Measurements from ENCODE around the gene MLN.

MLN gene

GRCh38 chr6:33752646-33753015, 51.2 kb downstream of the MLN start:
- H3K27me3 ChIP-seq (ENCODE audit: control insufficient read depth, insufficient read depth, low read length) = no peaks in the 10 kb centered on the region
- H3K36me3 ChIP-seq (ENCODE audit: insufficient read depth, low read length) = no peaks in the 10 kb centered on the region
- H3K9me3 ChIP-seq (replicated peaks; ENCODE audit: low read length) = no peaks in the 10 kb centered on the region
- H3K4me1 ChIP-seq (ENCODE audit: control insufficient read depth, insufficient read depth, low read length) = peaks cover 32% of the 10 kb centered on the region
- H3K9ac ChIP-seq (ENCODE audit: low read depth, low read length) = no peak overlapping the region
- no peak overlapping the region for H3K4me3 ChIP-seq (ENCODE audit: low read length)
- H3K4me2 ChIP-seq (ENCODE audit: low read length) = no peak overlapping the region

GRCh38 chr6:33751771-33752645, 51.8 kb downstream of the MLN start:
- H3K36me3 ChIP-seq (ENCODE audit: insufficient read depth, low read length) = no peaks in the 10 kb centered on the region
- no peak overlapping the region for H3K4me3 ChIP-seq (ENCODE audit: low read length)
- no peaks in the 10 kb centered on the region for H3K9me3 ChIP-seq (replicated peaks; ENCODE audit: low read length)
- H3K9ac ChIP-seq (ENCODE audit: low read depth, low read length) = no peak overlapping the region
- H3K27me3 ChIP-seq (ENCODE audit: control insufficient read depth, insufficient read depth, low read length) = no peaks in the 10 kb centered on the region
- H3K4me1 ChIP-seq (ENCODE audit: control insufficient read depth, insufficient read depth, low read length) = peaks cover 38% of the 10 kb centered on the region
- no peak overlapping the region for H3K4me2 ChIP-seq (ENCODE audit: low read length)

- peak overlapping the region; percentile 55 for H3K9ac ChIP-seq (ENCODE audit: low read depth, low read length)
- no peaks in the 10 kb centered on the region for H3K27me3 ChIP-seq (ENCODE audit: control insufficient read depth, insufficient read depth, low read length)
- peak overlapping the region; percentile 25 for H3K4me3 ChIP-seq (ENCODE audit: low read length)
- no peaks in the 10 kb centered on the region for H3K36me3 ChIP-seq (ENCODE audit: insufficient read depth, low read length)
- H3K4me2 ChIP-seq (ENCODE audit: low read length) = peak overlapping the region; percentile 66
- H3K4me1 ChIP-seq (ENCODE audit: control insufficient read depth, insufficient read depth, low read length) = peaks cover 54% of the 10 kb centered on the region
- no peaks in the 10 kb centered on the region for H3K9me3 ChIP-seq (replicated peaks; ENCODE audit: low read length)
Observed at GRCh38 chr6:33750244-33750991, 53.4 kb downstream of the MLN start.

- H3K4me3 ChIP-seq (ENCODE audit: low read length) = no peak overlapping the region
- no peaks in the 10 kb centered on the region for H3K27me3 ChIP-seq (ENCODE audit: control insufficient read depth, insufficient read depth, low read length)
- H3K4me1 ChIP-seq (ENCODE audit: control insufficient read depth, insufficient read depth, low read length) = peaks cover 64% of the 10 kb centered on the region
- no peaks in the 10 kb centered on the region for H3K36me3 ChIP-seq (ENCODE audit: insufficient read depth, low read length)
- H3K9ac ChIP-seq (ENCODE audit: low read depth, low read length) = no peak overlapping the region
- H3K4me2 ChIP-seq (ENCODE audit: low read length) = no peak overlapping the region
- no peaks in the 10 kb centered on the region for H3K9me3 ChIP-seq (replicated peaks; ENCODE audit: low read length)
Observed at GRCh38 chr6:33749401-33749800, 54.4 kb downstream of the MLN start.

GRCh38 chr6:33748841-33749240, 55.0 kb downstream of the MLN start:
- Histone ChIP-seq H3K4me3 (ENCODE audit: low read length) (no peak overlapping the region), H3K27me3 (ENCODE audit: control insufficient read depth, insufficient read depth, low read length) (no peaks in the 10 kb centered on the region), H3K36me3 (ENCODE audit: insufficient read depth, low read length) (no peaks in the 10 kb centered on the region), H3K9ac (ENCODE audit: low read depth, low read length) (no peak overlapping the region), H3K9me3 (replicated peaks; ENCODE audit: low read length) (no peaks in the 10 kb centered on the region), H3K4me2 (ENCODE audit: low read length) (no peak overlapping the region), H3K4me1 (ENCODE audit: control insufficient read depth, insufficient read depth, low read length) (peaks cover 69% of the 10 kb centered on the region)

- H3K36me3 ChIP-seq (ENCODE audit: insufficient read depth, low read length) = peaks cover under 1% of the 10 kb centered on the region
- peak overlapping the region; percentile 84 for H3K4me2 ChIP-seq (ENCODE audit: low read length)
- no peaks in the 10 kb centered on the region for H3K27me3 ChIP-seq (ENCODE audit: control insufficient read depth, insufficient read depth, low read length)
- peaks cover 78% of the 10 kb centered on the region for H3K4me1 ChIP-seq (ENCODE audit: control insufficient read depth, insufficient read depth, low read length)
- H3K9me3 ChIP-seq (replicated peaks; ENCODE audit: low read length) = no peaks in the 10 kb centered on the region
- peak overlapping the region; percentile 79 for H3K4me3 ChIP-seq (ENCODE audit: low read length)
- H3K9ac ChIP-seq (ENCODE audit: low read depth, low read length) = no peak overlapping the region
Observed at GRCh38 chr6:33747823-33748222, 56.0 kb downstream of the MLN start.

- H3K27me3 ChIP-seq (ENCODE audit: control insufficient read depth, insufficient read depth, low read length) = no peaks in the 10 kb centered on the region
- peaks cover 6% of the 10 kb centered on the region for H3K36me3 ChIP-seq (ENCODE audit: insufficient read depth, low read length)
- H3K9ac ChIP-seq (ENCODE audit: low read depth, low read length) = peak within 1 kb of the TSS; percentile 89
- H3K4me1 ChIP-seq (ENCODE audit: control insufficient read depth, insufficient read depth, low read length) = peaks cover 81% of the 10 kb centered on the region
- H3K4me2 ChIP-seq (ENCODE audit: low read length) = peak within 1 kb of the TSS; percentile 84
- H3K9me3 ChIP-seq (replicated peaks; ENCODE audit: low read length) = no peaks in the 10 kb centered on the region
- H3K4me3 ChIP-seq (ENCODE audit: low read length) = peak within 1 kb of the TSS; percentile 79
Observed at GRCh38 chr6:33746651-33747100, 57.1 kb downstream of the MLN start, which contains the start of gene IP6K3. TSS of gene IP6K3 (minus strand) at chr6:33746905. CDS start at chr6:33735476, 11,429 bp downstream.

GRCh38 chr6:33746036-33746600, 57.7 kb downstream of the MLN start:
- Histone ChIP-seq H3K9ac (ENCODE audit: low read depth, low read length) (peak overlapping the region; percentile 89), H3K9me3 (replicated peaks; ENCODE audit: low read length) (no peaks in the 10 kb centered on the region), H3K27me3 (ENCODE audit: control insufficient read depth, insufficient read depth, low read length) (no peaks in the 10 kb centered on the region), H3K4me3 (ENCODE audit: low read length) (peak overlapping the region; percentile 79), H3K4me1 (ENCODE audit: control insufficient read depth, insufficient read depth, low read length) (peaks cover 77% of the 10 kb centered on the region), H3K36me3 (ENCODE audit: insufficient read depth, low read length) (peaks cover 7% of the 10 kb centered on the region), H3K4me2 (ENCODE audit: low read length) (peak overlapping the region; percentile 84)

GRCh38 chr6:33745548-33745947, 58.3 kb downstream of the MLN start:
- H3K4me3 ChIP-seq (ENCODE audit: low read length) = peak overlapping the region; percentile 79
- peak overlapping the region; percentile 89 for H3K9ac ChIP-seq (ENCODE audit: low read depth, low read length)
- H3K4me1 ChIP-seq (ENCODE audit: control insufficient read depth, insufficient read depth, low read length) = peaks cover 77% of the 10 kb centered on the region
- no peaks in the 10 kb centered on the region for H3K9me3 ChIP-seq (replicated peaks; ENCODE audit: low read length)
- H3K27me3 ChIP-seq (ENCODE audit: control insufficient read depth, insufficient read depth, low read length) = no peaks in the 10 kb centered on the region
- H3K4me2 ChIP-seq (ENCODE audit: low read length) = peak overlapping the region; percentile 84
- peaks cover 13% of the 10 kb centered on the region for H3K36me3 ChIP-seq (ENCODE audit: insufficient read depth, low read length)

- Histone ChIP-seq H3K36me3 (ENCODE audit: insufficient read depth, low read length) (peaks cover 18% of the 10 kb centered on the region), H3K4me1 (ENCODE audit: control insufficient read depth, insufficient read depth, low read length) (peaks cover 77% of the 10 kb centered on the region), H3K9me3 (replicated peaks; ENCODE audit: low read length) (no peaks in the 10 kb centered on the region), H3K4me3 (ENCODE audit: low read length) (peak overlapping the region; percentile 79), H3K27me3 (ENCODE audit: control insufficient read depth, insufficient read depth, low read length) (no peaks in the 10 kb centered on the region), H3K9ac (ENCODE audit: low read depth, low read length) (peak overlapping the region; percentile 89), H3K4me2 (ENCODE audit: low read length) (peak overlapping the region; percentile 84)
Observed at GRCh38 chr6:33744895-33745546, 58.8 kb downstream of the MLN start.

Data from skeletal muscle satellite cell (primary cell).